OCI-LY7 (cell line): ENCODE data around the gene XPO4. TPM values are rescaled to one million over a fixed set of nuclear protein-coding genes. Genes with fewer than 3 reads are reported as not detected.

Experiments
- BruUV-seq: library from RNA; stranded (reverse); fragments of 400-500 nt; replicated peaks from 2 replicates; lab custom pipeline; 2021; lab: Mats Ljungman, UMichigan
- CTCF ChIA-PET: fragments of 300-600 bp; sonication (Branson Sonifier 250); formaldehyde crosslinking; loops from one replicate; lab custom pipeline; 2022; ENCODE audit warnings: antibody characterized with exemption; ENCODE audit not compliant: unreplicated experiment; lab: Charles Lee
- POLR2A ChIA-PET: fragments of 300-600 bp; sonication (Branson Sonifier 250); formaldehyde crosslinking; loops from one replicate; lab custom pipeline; 2022; ENCODE audit warnings: antibody characterized with exemption; lab: Charles Lee
- DNase-seq: peaks from one replicate; pipeline ENCODE4 v3.0.0-alpha.2; 2015; ENCODE audit warnings: low spot score
- H2AFZ ChIP-seq: fragments of 200-600 bp; sonication (generic), shearing (Covaris generic); 2 replicates; pipeline ENCODE4 v1.6.1; 2014; ENCODE audit warnings: mild to moderate bottlenecking, antibody characterized with exemption, low read length, moderate library complexity
- H3K27ac ChIP-seq: fragments of 200-600 bp; sonication (generic); 2 replicates; pipeline ENCODE4 v1.5.1; 2014; ENCODE audit warnings: mixed run types, low read depth, mild to moderate bottlenecking, moderate library complexity, low read length, inconsistent platforms; ENCODE audit not compliant: poor library complexity, severe bottlenecking
- H3K36me3 ChIP-seq: fragments of 200-600 bp; sonication (generic); 2 replicates; pipeline ENCODE4 v1.6.1; 2014; ENCODE audit warnings: mild to moderate bottlenecking, antibody characterized with exemption, low read length, moderate library complexity, mixed read lengths; ENCODE audit not compliant: insufficient read depth
- H3K4me1 ChIP-seq: fragments of 200-600 bp; sonication (generic); 2 replicates; pipeline ENCODE4 v1.5.1; 2014; ENCODE audit warnings: mild to moderate bottlenecking, low read length; ENCODE audit not compliant: insufficient read depth, poor library complexity, severe bottlenecking
- H3K4me2 ChIP-seq: fragments of 200-600 bp; sonication (generic); 2 replicates; pipeline ENCODE4 v1.6.1; 2014; ENCODE audit warnings: mild to moderate bottlenecking, low read length
- H3K4me3 ChIP-seq: fragments of 200-600 bp; sonication (generic); 2 replicates; pipeline ENCODE4 v1.5.1; 2014; ENCODE audit warnings: mild to moderate bottlenecking, low read depth, low read length; ENCODE audit not compliant: poor library complexity, severe bottlenecking
- H3K79me2 ChIP-seq: fragments of 200-600 bp; sonication (generic); 2 replicates; pipeline ENCODE4 v1.6.1; 2016; ENCODE audit warnings: low read depth, mild to moderate bottlenecking, low read length, moderate library complexity, mixed read lengths; ENCODE audit not compliant: insufficient read depth
- H3K9me2 ChIP-seq: fragments of 200-600 bp; sonication (generic); 2 replicates; pipeline ENCODE4 v1.6.1; 2016; ENCODE audit warnings: mild to moderate bottlenecking, low read length, mixed read lengths; ENCODE audit not compliant: insufficient read depth
- H3K9me3 ChIP-seq: fragments of 200-600 bp; sonication (generic); 2 replicates; pipeline ENCODE4 v1.6.1; 2014; ENCODE audit warnings: mild to moderate bottlenecking, mixed run types, low read length, mixed read lengths
- H4K20me1 ChIP-seq: fragments of 200-600 bp; sonication (generic); 2 replicates; pipeline ENCODE4 v1.6.1; 2014; ENCODE audit warnings: mild to moderate bottlenecking, antibody characterized with exemption, low read length, moderate library complexity, mixed read lengths; ENCODE audit not compliant: insufficient read depth
- EZH2phosphoT487 ChIP-seq: fragments of 200-600 bp; sonication (generic); IDR thresholded peaks from 2 replicates; pipeline ENCODE4 v1.6.1; 2018; ENCODE audit warnings: low read depth, borderline replicate concordance, mild to moderate bottlenecking, mixed run types, antibody characterized with exemption, low read length, moderate library complexity, mixed read lengths
- intact Hi-C: fragments of 100-400 bp; cut with micrococcal nuclease; formaldehyde crosslinking; loops from one replicate; pipeline ENCODE4 v1.10.0; 2022; ENCODE audit not compliant: unreplicated experiment
- total RNA-seq, 2 experiments: library from RNA; depleted of rRNA in 1 of 2; stranded (reverse); fragments of >200 nt in 1 of 2; shearing (Covaris generic) in 1 of 2; gene quantifications; 2 replicates each; pipeline ENCODE4 v1.2.3, GENCODE V29; 2014 to 2022
- TF ChIP-seq, protein P1 (sequence below): fragments of 200-600 bp; sonication (generic); conservative IDR thresholded peaks from 2 replicates; pipeline ENCODE4 v1.5.1; 2014; ENCODE audit warnings: mild to moderate bottlenecking, antibody characterized with exemption, low read length, moderate library complexity, mixed read lengths

Gene XPO4
- total RNA-seq, 2 experiments from 2014 or later: 20.6 to 26.9 TPM

GRCh38 chr13:20831933-20832332 lies 70.6 kb downstream of the XPO4 start:
- no peak for TF ChIP-seq EZH2phosphoT487
- TF ChIP-seq, protein P1, sequence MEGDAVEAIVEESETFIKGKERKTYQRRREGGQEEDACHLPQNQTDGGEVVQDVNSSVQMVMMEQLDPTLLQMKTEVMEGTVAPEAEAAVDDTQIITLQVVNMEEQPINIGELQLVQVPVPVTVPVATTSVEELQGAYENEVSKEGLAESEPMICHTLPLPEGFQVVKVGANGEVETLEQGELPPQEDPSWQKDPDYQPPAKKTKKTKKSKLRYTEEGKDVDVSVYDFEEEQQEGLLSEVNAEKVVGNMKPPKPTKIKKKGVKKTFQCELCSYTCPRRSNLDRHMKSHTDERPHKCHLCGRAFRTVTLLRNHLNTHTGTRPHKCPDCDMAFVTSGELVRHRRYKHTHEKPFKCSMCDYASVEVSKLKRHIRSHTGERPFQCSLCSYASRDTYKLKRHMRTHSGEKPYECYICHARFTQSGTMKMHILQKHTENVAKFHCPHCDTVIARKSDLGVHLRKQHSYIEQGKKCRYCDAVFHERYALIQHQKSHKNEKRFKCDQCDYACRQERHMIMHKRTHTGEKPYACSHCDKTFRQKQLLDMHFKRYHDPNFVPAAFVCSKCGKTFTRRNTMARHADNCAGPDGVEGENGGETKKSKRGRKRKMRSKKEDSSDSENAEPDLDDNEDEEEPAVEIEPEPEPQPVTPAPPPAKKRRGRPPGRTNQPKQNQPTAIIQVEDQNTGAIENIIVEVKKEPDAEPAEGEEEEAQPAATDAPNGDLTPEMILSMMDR: no peak
- POLR2A ChIA-PET: interaction anchor here (0.6 to 1.4 kb wide), 6 partner anchors 17 to 1015 kb away, joined by 3 to 5 read pairs (median 3); no protein-coding TSS in a partner anchor
- intact Hi-C loops: no loop called here
- CTCF ChIA-PET: no interaction called here
- no peak overlapping the region for H2AFZ ChIP-seq
- no peak overlapping the region for H3K4me2 ChIP-seq
- no peaks in the 10 kb centered on the region for H3K9me2 ChIP-seq
- no peak overlapping the region for H3K27ac ChIP-seq
- no TSS peak for BruUV-seq
- H3K79me2 ChIP-seq: peaks cover 5% of the 10 kb centered on the region
- H3K9me3 ChIP-seq: no peaks in the 10 kb centered on the region
- H3K36me3 ChIP-seq: peaks cover 53% of the 10 kb centered on the region
- DNase-seq: no peak
- no peaks in the 10 kb centered on the region for H4K20me1 ChIP-seq
- no peak overlapping the region for H3K4me3 ChIP-seq
- H3K4me1 ChIP-seq: peaks cover 10% of the 10 kb centered on the region

DNA sequence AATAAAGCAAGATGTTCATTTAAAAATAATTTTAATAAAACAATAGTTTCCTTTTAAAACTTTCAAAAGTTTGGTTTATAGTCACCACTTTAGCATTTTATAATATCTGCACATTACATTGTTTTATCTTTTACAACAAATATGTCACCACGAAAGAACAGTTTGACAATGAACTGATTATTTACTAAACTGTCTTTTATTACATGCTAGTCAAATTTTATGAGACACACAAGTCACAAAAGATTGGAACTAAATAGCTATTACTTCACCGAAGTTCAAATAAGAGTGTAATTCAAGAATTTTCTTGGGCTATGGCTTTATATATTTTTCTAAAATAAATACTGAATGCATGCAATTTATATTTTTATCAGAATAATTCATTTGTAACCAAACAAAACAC lies 71.3 kb downstream of the XPO4 start:
- POLR2A ChIA-PET: interaction anchor here (0.6 to 0.7 kb wide), 4 partner anchors 12 to 1014 kb away, joined by 3 to 4 read pairs (median 3); no protein-coding TSS in a partner anchor
- no peaks in the 10 kb centered on the region for H3K9me3 ChIP-seq
- CTCF ChIA-PET: no interaction called here

More for the DNA sequence above, 71.3 kb downstream of the XPO4 start:
- Histone ChIP-seq H3K4me1 (peaks cover 17% of the 10 kb centered on the region), H2AFZ (no peak overlapping the region), H3K79me2 (peaks cover 5% of the 10 kb centered on the region), H3K27ac (no peak overlapping the region), H4K20me1 (no peaks in the 10 kb centered on the region), H3K9me2 (no peaks in the 10 kb centered on the region), H3K4me3 (no peak overlapping the region), H3K36me3 (peaks cover 53% of the 10 kb centered on the region), H3K4me2 (no peak overlapping the region)
- no peak for TF ChIP-seq EZH2phosphoT487
- TF ChIP-seq, protein P1: no peak
- no peak for DNase-seq
- intact Hi-C loops: no loop called here
- BruUV-seq: no TSS peak
